ENCODE measurements around the gene OSBPL3.

The OSBPL3 gene

GRCh38 chr7:24926623-24927524, 53.1 kb downstream of the OSBPL3 start:
- H3K9me3 ChIP-seq (ENCODE audit: control insufficient read depth, insufficient read depth, low read length): no peaks in the 10 kb centered on the region
- no peak overlapping the region for H3K9ac ChIP-seq (ENCODE audit: low read depth, low read length)
- no peaks in the 10 kb centered on the region for H3K36me3 ChIP-seq (ENCODE audit: control insufficient read depth, insufficient read depth, low read length)
- H3K4me1 ChIP-seq (ENCODE audit: control insufficient read depth, insufficient read depth, low read length): peaks cover 7% of the 10 kb centered on the region
- H3K27me3 ChIP-seq (ENCODE audit: control insufficient read depth, insufficient read depth, low read length): no peaks in the 10 kb centered on the region
- H3K4me3 ChIP-seq (ENCODE audit: low read depth, low read length): no peak overlapping the region

GRCh38 chr7:24924375-24924774, 55.6 kb downstream of the OSBPL3 start:
- H3K4me3 ChIP-seq (ENCODE audit: low read depth, low read length): no peak overlapping the region
- no peaks in the 10 kb centered on the region for H3K27me3 ChIP-seq (ENCODE audit: control insufficient read depth, insufficient read depth, low read length)
- no peaks in the 10 kb centered on the region for H3K36me3 ChIP-seq (ENCODE audit: control insufficient read depth, insufficient read depth, low read length)
- no peak overlapping the region for H3K9ac ChIP-seq (ENCODE audit: low read depth, low read length)
- H3K9me3 ChIP-seq (ENCODE audit: control insufficient read depth, insufficient read depth, low read length): no peaks in the 10 kb centered on the region
- peaks cover 7% of the 10 kb centered on the region for H3K4me1 ChIP-seq (ENCODE audit: control insufficient read depth, insufficient read depth, low read length)

GRCh38 chr7:24923172-24923865, 56.7 kb downstream of the OSBPL3 start:
- H3K9me3 ChIP-seq (ENCODE audit: control insufficient read depth, insufficient read depth, low read length): no peaks in the 10 kb centered on the region
- no peak overlapping the region for H3K9ac ChIP-seq (ENCODE audit: low read depth, low read length)
- H3K4me1 ChIP-seq (ENCODE audit: control insufficient read depth, insufficient read depth, low read length): peaks cover 7% of the 10 kb centered on the region
- no peaks in the 10 kb centered on the region for H3K36me3 ChIP-seq (ENCODE audit: control insufficient read depth, insufficient read depth, low read length)
- no peak overlapping the region for H3K4me3 ChIP-seq (ENCODE audit: low read depth, low read length)
- H3K27me3 ChIP-seq (ENCODE audit: control insufficient read depth, insufficient read depth, low read length): no peaks in the 10 kb centered on the region

GRCh38 chr7:24922099-24922773, 57.7 kb downstream of the OSBPL3 start:
- no peaks in the 10 kb centered on the region for H3K27me3 ChIP-seq (ENCODE audit: control insufficient read depth, insufficient read depth, low read length)
- no peaks in the 10 kb centered on the region for H3K9me3 ChIP-seq (ENCODE audit: control insufficient read depth, insufficient read depth, low read length)
- no peak overlapping the region for H3K4me3 ChIP-seq (ENCODE audit: low read depth, low read length)
- H3K36me3 ChIP-seq (ENCODE audit: control insufficient read depth, insufficient read depth, low read length): no peaks in the 10 kb centered on the region
- H3K4me1 ChIP-seq (ENCODE audit: control insufficient read depth, insufficient read depth, low read length): peaks cover 7% of the 10 kb centered on the region
- no peak overlapping the region for H3K9ac ChIP-seq (ENCODE audit: low read depth, low read length)

- no peaks in the 10 kb centered on the region for H3K9me3 ChIP-seq (ENCODE audit: control insufficient read depth, insufficient read depth, low read length)
- no peaks in the 10 kb centered on the region for H3K36me3 ChIP-seq (ENCODE audit: control insufficient read depth, insufficient read depth, low read length)
- no peak overlapping the region for H3K9ac ChIP-seq (ENCODE audit: low read depth, low read length)
- H3K4me1 ChIP-seq (ENCODE audit: control insufficient read depth, insufficient read depth, low read length): peaks cover 11% of the 10 kb centered on the region
- no peaks in the 10 kb centered on the region for H3K27me3 ChIP-seq (ENCODE audit: control insufficient read depth, insufficient read depth, low read length)
- no peak overlapping the region for H3K4me3 ChIP-seq (ENCODE audit: low read depth, low read length)
Measured at GRCh38 chr7:24921362-24921679, 58.7 kb downstream of the OSBPL3 start.

- Histone ChIP-seq H3K36me3 (ENCODE audit: control insufficient read depth, insufficient read depth, low read length) (no peaks in the 10 kb centered on the region), H3K9ac (ENCODE audit: low read depth, low read length) (no peak overlapping the region), H3K27me3 (ENCODE audit: control insufficient read depth, insufficient read depth, low read length) (no peaks in the 10 kb centered on the region), H3K9me3 (ENCODE audit: control insufficient read depth, insufficient read depth, low read length) (no peaks in the 10 kb centered on the region), H3K4me1 (ENCODE audit: control insufficient read depth, insufficient read depth, low read length) (peaks cover 11% of the 10 kb centered on the region), H3K4me3 (ENCODE audit: low read depth, low read length) (no peak overlapping the region)
Measured at GRCh38 chr7:24920451-24921361, 59.3 kb downstream of the OSBPL3 start.

- Histone ChIP-seq H3K9ac (ENCODE audit: low read depth, low read length) (no peak overlapping the region), H3K36me3 (ENCODE audit: control insufficient read depth, insufficient read depth, low read length) (no peaks in the 10 kb centered on the region), H3K4me3 (ENCODE audit: low read depth, low read length) (no peak overlapping the region), H3K4me1 (ENCODE audit: control insufficient read depth, insufficient read depth, low read length) (peaks cover 11% of the 10 kb centered on the region), H3K9me3 (ENCODE audit: control insufficient read depth, insufficient read depth, low read length) (no peaks in the 10 kb centered on the region), H3K27me3 (ENCODE audit: control insufficient read depth, insufficient read depth, low read length) (no peaks in the 10 kb centered on the region)
Measured at GRCh38 chr7:24917510-24918239, 62.3 kb downstream of the OSBPL3 start.

- Histone ChIP-seq H3K9me3 (ENCODE audit: control insufficient read depth, insufficient read depth, low read length) (no peaks in the 10 kb centered on the region), H3K36me3 (ENCODE audit: control insufficient read depth, insufficient read depth, low read length) (no peaks in the 10 kb centered on the region), H3K4me3 (ENCODE audit: low read depth, low read length) (no peak overlapping the region), H3K4me1 (ENCODE audit: control insufficient read depth, insufficient read depth, low read length) (peaks cover 8% of the 10 kb centered on the region), H3K9ac (ENCODE audit: low read depth, low read length) (no peak overlapping the region), H3K27me3 (ENCODE audit: control insufficient read depth, insufficient read depth, low read length) (no peaks in the 10 kb centered on the region)
Measured at GRCh38 chr7:24916463-24917040, 63.4 kb downstream of the OSBPL3 start.

- Histone ChIP-seq H3K9me3 (ENCODE audit: control insufficient read depth, insufficient read depth, low read length) (no peaks in the 10 kb centered on the region), H3K9ac (ENCODE audit: low read depth, low read length) (no peak overlapping the region), H3K4me1 (ENCODE audit: control insufficient read depth, insufficient read depth, low read length) (peaks cover 6% of the 10 kb centered on the region)
Measured at GRCh38 chr7:24914465-24914859, 65.5 kb downstream of the OSBPL3 start.

GRCh38 chr7:24913801-24914464, 66.0 kb downstream of the OSBPL3 start:
- Histone ChIP-seq H3K9me3 (ENCODE audit: control insufficient read depth, insufficient read depth, low read length) (no peaks in the 10 kb centered on the region), H3K36me3 (ENCODE audit: control insufficient read depth, insufficient read depth, low read length) (no peaks in the 10 kb centered on the region), H3K9ac (ENCODE audit: low read depth, low read length) (no peak overlapping the region), H3K27me3 (ENCODE audit: control insufficient read depth, insufficient read depth, low read length) (no peaks in the 10 kb centered on the region), H3K4me3 (ENCODE audit: low read depth, low read length) (no peak overlapping the region), H3K4me1 (ENCODE audit: control insufficient read depth, insufficient read depth, low read length) (peaks cover 6% of the 10 kb centered on the region)

More at GRCh38 chr7:24914465-24914859, 65.5 kb downstream of the OSBPL3 start:
- no peaks in the 10 kb centered on the region for H3K27me3 ChIP-seq (ENCODE audit: control insufficient read depth, insufficient read depth, low read length)
- H3K36me3 ChIP-seq (ENCODE audit: control insufficient read depth, insufficient read depth, low read length): no peaks in the 10 kb centered on the region
- H3K4me3 ChIP-seq (ENCODE audit: low read depth, low read length): no peak overlapping the region
